ENCODE data around the gene CORO1C.
A peak's percentile ranks its signal among the peaks of the same experiment; 100 is the strongest.

Gene CORO1C

GRCh38 chr12:108700833-108701541 lies 30.3 kb downstream of the CORO1C start:
- H3K27ac ChIP-seq (ENCODE audit: low read depth, low read length), result peak overlapping the region; percentile 76
- no peak overlapping the region for H3K4me3 ChIP-seq (ENCODE audit: low read length)

GRCh38 chr12:108699955-108700563 lies 31.3 kb downstream of the CORO1C start:
- Histone ChIP-seq H3K4me1 (ENCODE audit: control insufficient read depth, insufficient read depth, low read length) (peaks cover 70% of the 10 kb centered on the region), H3K36me3 (ENCODE audit: control insufficient read depth, insufficient read depth, low read length) (peaks cover 6% of the 10 kb centered on the region), H3K4me3 (ENCODE audit: low read length) (no peak overlapping the region), H3K27ac (ENCODE audit: low read depth, low read length) (peak overlapping the region; percentile 2), H3K9ac (ENCODE audit: low read length) (no peak overlapping the region), H3K27me3 (ENCODE audit: control insufficient read depth, insufficient read depth, low read length) (no peaks in the 10 kb centered on the region)

More at GRCh38 chr12:108700833-108701541, 30.3 kb downstream of the CORO1C start:
- Histone ChIP-seq H3K9ac (ENCODE audit: low read length) (no peak overlapping the region), H3K4me1 (ENCODE audit: control insufficient read depth, insufficient read depth, low read length) (peaks cover 62% of the 10 kb centered on the region), H3K27me3 (ENCODE audit: control insufficient read depth, insufficient read depth, low read length) (no peaks in the 10 kb centered on the region), H3K36me3 (ENCODE audit: control insufficient read depth, insufficient read depth, low read length) (peaks cover 6% of the 10 kb centered on the region)

DNA sequence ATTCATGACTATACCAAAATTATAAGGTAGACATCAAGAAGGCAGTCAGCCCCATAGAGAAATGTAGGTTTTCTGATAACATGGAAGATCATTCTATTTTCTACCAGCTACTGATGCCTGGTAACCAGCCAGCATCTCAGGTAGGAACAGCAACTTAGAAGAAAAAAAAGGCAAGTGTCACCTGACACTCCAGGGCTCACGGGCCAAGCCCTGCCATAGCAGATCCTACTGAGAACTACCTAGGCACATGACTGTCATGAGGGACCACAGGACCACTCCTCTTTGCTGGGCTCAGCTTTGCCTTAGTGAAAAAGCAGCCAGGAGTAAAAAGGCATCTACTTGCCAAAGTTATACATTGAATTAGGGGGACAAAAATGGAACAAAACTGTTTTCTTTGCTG lies 33.4 kb downstream of the CORO1C start:
- H3K9ac ChIP-seq (ENCODE audit: low read length), result no peak overlapping the region
- no peak overlapping the region for H3K4me3 ChIP-seq (ENCODE audit: low read length)
- peaks cover 6% of the 10 kb centered on the region for H3K36me3 ChIP-seq (ENCODE audit: control insufficient read depth, insufficient read depth, low read length)
- peaks cover 67% of the 10 kb centered on the region for H3K4me1 ChIP-seq (ENCODE audit: control insufficient read depth, insufficient read depth, low read length)
- no peaks in the 10 kb centered on the region for H3K27me3 ChIP-seq (ENCODE audit: control insufficient read depth, insufficient read depth, low read length)
- H3K27ac ChIP-seq (ENCODE audit: low read depth, low read length), result peak overlapping the region; percentile 98

GRCh38 chr12:108696996-108697290 lies 34.4 kb downstream of the CORO1C start:
- H3K9ac ChIP-seq (ENCODE audit: low read length), result no peak overlapping the region
- peaks cover 6% of the 10 kb centered on the region for H3K36me3 ChIP-seq (ENCODE audit: control insufficient read depth, insufficient read depth, low read length)
- no peaks in the 10 kb centered on the region for H3K27me3 ChIP-seq (ENCODE audit: control insufficient read depth, insufficient read depth, low read length)
- H3K4me3 ChIP-seq (ENCODE audit: low read length), result no peak overlapping the region
- peak overlapping the region; percentile 98 for H3K27ac ChIP-seq (ENCODE audit: low read depth, low read length)
- peaks cover 67% of the 10 kb centered on the region for H3K4me1 ChIP-seq (ENCODE audit: control insufficient read depth, insufficient read depth, low read length)

GRCh38 chr12:108696111-108696995 lies 35.0 kb downstream of the CORO1C start:
- peak overlapping the region; percentile 98 for H3K27ac ChIP-seq (ENCODE audit: low read depth, low read length)
- H3K9ac ChIP-seq (ENCODE audit: low read length), result no peak overlapping the region
- peak overlapping the region; percentile 7 for H3K4me3 ChIP-seq (ENCODE audit: low read length)
- H3K4me1 ChIP-seq (ENCODE audit: control insufficient read depth, insufficient read depth, low read length), result peaks cover 64% of the 10 kb centered on the region
- no peaks in the 10 kb centered on the region for H3K27me3 ChIP-seq (ENCODE audit: control insufficient read depth, insufficient read depth, low read length)
- peaks cover 6% of the 10 kb centered on the region for H3K36me3 ChIP-seq (ENCODE audit: control insufficient read depth, insufficient read depth, low read length)

DNA sequence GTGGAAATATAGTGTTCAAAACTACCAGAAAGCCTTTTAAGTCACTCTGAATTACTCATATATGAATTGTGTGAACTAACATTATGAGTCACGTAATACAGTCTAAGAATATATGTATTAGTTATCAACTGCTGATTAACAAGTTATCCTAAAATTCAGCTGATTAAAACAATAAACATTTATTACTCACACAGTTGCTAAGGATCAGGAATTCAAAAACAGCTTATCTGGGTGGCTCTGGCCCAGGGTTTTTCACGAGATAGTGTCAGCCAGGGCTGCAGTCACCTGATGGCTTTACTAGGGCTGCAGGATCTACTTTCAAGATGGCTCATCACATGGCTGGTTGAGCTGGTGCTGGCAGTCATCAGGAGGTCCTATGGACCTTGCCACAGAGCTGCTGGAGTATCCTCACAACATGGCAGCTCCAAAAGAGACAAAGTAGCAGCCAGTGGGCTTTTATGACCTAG lies 36.5 kb downstream of the CORO1C start:
- H3K27ac ChIP-seq (ENCODE audit: low read depth, low read length), result peak overlapping the region; percentile 98
- no peaks in the 10 kb centered on the region for H3K27me3 ChIP-seq (ENCODE audit: control insufficient read depth, insufficient read depth, low read length)
- H3K36me3 ChIP-seq (ENCODE audit: control insufficient read depth, insufficient read depth, low read length), result peaks cover 6% of the 10 kb centered on the region
- H3K9ac ChIP-seq (ENCODE audit: low read length), result no peak overlapping the region
- H3K4me3 ChIP-seq (ENCODE audit: low read length), result no peak overlapping the region
- H3K4me1 ChIP-seq (ENCODE audit: control insufficient read depth, insufficient read depth, low read length), result peaks cover 73% of the 10 kb centered on the region

GRCh38 chr12:108693751-108694150 lies 37.6 kb downstream of the CORO1C start:
- peaks cover 76% of the 10 kb centered on the region for H3K4me1 ChIP-seq (ENCODE audit: control insufficient read depth, insufficient read depth, low read length)
- no peak overlapping the region for H3K4me3 ChIP-seq (ENCODE audit: low read length)
- H3K27me3 ChIP-seq (ENCODE audit: control insufficient read depth, insufficient read depth, low read length), result no peaks in the 10 kb centered on the region
- H3K27ac ChIP-seq (ENCODE audit: low read depth, low read length), result peak overlapping the region; percentile 98
- H3K9ac ChIP-seq (ENCODE audit: low read length), result no peak overlapping the region
- peaks cover 3% of the 10 kb centered on the region for H3K36me3 ChIP-seq (ENCODE audit: control insufficient read depth, insufficient read depth, low read length)

DNA sequence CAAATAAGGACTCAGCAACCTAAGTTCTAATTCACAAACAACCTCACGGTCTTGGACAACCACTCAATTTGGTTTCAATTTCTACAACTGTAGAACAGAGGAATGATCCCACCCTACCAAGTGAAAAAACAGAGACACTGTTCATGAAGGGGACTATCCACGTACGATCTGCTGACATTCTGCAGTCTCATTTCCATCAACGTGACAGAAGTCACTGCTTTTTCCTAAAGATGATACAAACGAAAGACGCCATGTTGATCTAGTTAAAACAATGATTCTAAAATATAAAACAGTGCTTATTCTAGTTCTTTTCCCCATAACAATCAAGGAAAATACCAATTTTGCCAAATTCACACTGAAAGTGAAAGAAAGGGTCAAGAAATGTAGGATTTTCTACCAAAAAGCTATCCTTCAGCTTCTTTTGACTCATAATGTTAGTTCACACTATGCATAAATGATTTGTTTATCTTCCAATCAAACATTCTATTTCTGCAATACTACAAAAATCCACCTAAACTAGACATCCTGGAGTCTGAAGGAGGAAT lies 38.1 kb downstream of the CORO1C start:
- Histone ChIP-seq H3K27me3 (ENCODE audit: control insufficient read depth, insufficient read depth, low read length) (no peaks in the 10 kb centered on the region), H3K4me1 (ENCODE audit: control insufficient read depth, insufficient read depth, low read length) (peaks cover 76% of the 10 kb centered on the region)

GRCh38 chr12:108691998-108692808 lies 39.1 kb downstream of the CORO1C start:
- Histone ChIP-seq H3K4me3 (ENCODE audit: low read length) (peak overlapping the region; percentile 34), H3K9ac (ENCODE audit: low read length) (peak overlapping the region; percentile 35), H3K27me3 (ENCODE audit: control insufficient read depth, insufficient read depth, low read length) (no peaks in the 10 kb centered on the region), H3K4me1 (ENCODE audit: control insufficient read depth, insufficient read depth, low read length) (peaks cover 67% of the 10 kb centered on the region), H3K36me3 (ENCODE audit: control insufficient read depth, insufficient read depth, low read length) (no peaks in the 10 kb centered on the region), H3K27ac (ENCODE audit: low read depth, low read length) (peak overlapping the region; percentile 98)

More for the DNA sequence above, 38.1 kb downstream of the CORO1C start:
- Histone ChIP-seq H3K27ac (ENCODE audit: low read depth, low read length) (peak overlapping the region; percentile 98), H3K36me3 (ENCODE audit: control insufficient read depth, insufficient read depth, low read length) (peaks cover 3% of the 10 kb centered on the region), H3K4me3 (ENCODE audit: low read length) (no peak overlapping the region), H3K9ac (ENCODE audit: low read length) (no peak overlapping the region)

DNA sequence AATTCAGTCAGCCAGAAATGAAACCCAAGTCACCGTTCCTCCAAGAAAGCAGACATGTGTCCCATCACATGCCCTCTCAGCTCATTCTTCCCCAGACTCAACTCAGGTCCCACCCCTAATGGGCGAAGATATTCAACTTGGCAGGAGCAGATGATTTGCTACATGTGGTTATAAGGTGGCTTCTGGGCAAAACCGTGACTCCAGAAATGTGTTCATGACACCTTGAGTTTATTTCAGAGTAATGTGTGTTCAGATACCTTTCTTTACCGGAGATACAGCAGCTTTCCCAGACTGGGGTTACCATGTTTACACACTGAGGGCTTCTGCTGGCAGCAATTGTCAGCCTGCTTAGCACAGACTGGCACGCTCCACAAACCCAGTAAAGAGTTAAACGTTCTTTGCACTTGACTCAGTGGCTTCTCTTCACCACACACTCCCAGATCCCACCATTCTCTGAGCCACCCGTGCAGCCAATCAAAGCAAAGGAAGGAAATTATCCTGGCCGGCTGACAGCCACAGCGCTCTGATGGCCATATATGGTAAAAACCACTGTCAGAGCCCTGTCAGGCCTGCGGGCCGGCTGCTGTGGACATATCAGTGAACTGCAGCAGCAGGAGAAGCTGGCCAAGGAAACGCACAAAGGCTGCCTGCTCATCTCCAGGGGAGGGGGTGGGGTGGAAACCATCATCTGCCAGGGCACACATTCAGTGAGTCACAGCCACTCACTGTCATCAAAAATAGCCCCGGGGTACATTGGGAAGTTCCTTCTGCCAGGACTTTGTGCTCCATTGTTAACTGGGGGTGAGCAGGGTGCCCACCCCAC lies 39.9 kb downstream of the CORO1C start:
- H3K4me3 ChIP-seq (ENCODE audit: low read length), result peak overlapping the region; percentile 35
- peak overlapping the region; percentile 35 for H3K9ac ChIP-seq (ENCODE audit: low read length)
- peaks cover 66% of the 10 kb centered on the region for H3K4me1 ChIP-seq (ENCODE audit: control insufficient read depth, insufficient read depth, low read length)
- peak overlapping the region; percentile 98 for H3K27ac ChIP-seq (ENCODE audit: low read depth, low read length)
- no peaks in the 10 kb centered on the region for H3K36me3 ChIP-seq (ENCODE audit: control insufficient read depth, insufficient read depth, low read length)
- no peaks in the 10 kb centered on the region for H3K27me3 ChIP-seq (ENCODE audit: control insufficient read depth, insufficient read depth, low read length)

GRCh38 chr12:108690542-108691174 lies 40.7 kb downstream of the CORO1C start:
- Histone ChIP-seq H3K27ac (ENCODE audit: low read depth, low read length) (peak overlapping the region; percentile 98), H3K4me3 (ENCODE audit: low read length) (peak overlapping the region; percentile 35), H3K9ac (ENCODE audit: low read length) (no peak overlapping the region), H3K27me3 (ENCODE audit: control insufficient read depth, insufficient read depth, low read length) (no peaks in the 10 kb centered on the region), H3K36me3 (ENCODE audit: control insufficient read depth, insufficient read depth, low read length) (no peaks in the 10 kb centered on the region), H3K4me1 (ENCODE audit: control insufficient read depth, insufficient read depth, low read length) (peaks cover 66% of the 10 kb centered on the region)

Data from rectal smooth muscle tissue (tissue), 1 donor.